H1 (cell line): ENCODE results near the gene ZIC5. TPM values are rescaled to one million over a fixed set of nuclear protein-coding genes. Genes with fewer than 3 reads are reported as not detected.

Experiments
- CTCF ChIA-PET: fragments of 300-600 bp; sonication (Branson Sonifier 250); formaldehyde crosslinking; loops from one replicate; lab custom pipeline; 2021; ENCODE audit not compliant: partially characterized antibody; lab: Charles Lee
- POLR2A ChIA-PET: fragments of 300-600 bp; sonication (Branson Sonifier 250); formaldehyde crosslinking; loops from one replicate; lab custom pipeline; 2021; ENCODE audit warnings: inconsistent platforms; ENCODE audit not compliant: partially characterized antibody; lab: Charles Lee
- DNase-seq, 2 experiments: peaks; one replicate each; pipeline versions ENCODE4 v3.0.0 to v3.0.0-alpha.2; 2010 to 2022; ENCODE audit warnings: low spot score in 2 of 2, low read depth in 1 of 2, mixed read lengths in 1 of 2
- FAIRE-seq: peaks from 2 replicates; lab custom pipeline; 2011; peaks lifted over from hg19 to GRCh38; lab: Jason Lieb, UNC
- H2AFZ ChIP-seq: 2 replicates; pipeline ENCODE4 v1.8.1; 2012; ENCODE audit warnings: low read length, inconsistent platforms
- H2AK5ac ChIP-seq: 2 replicates; pipeline ENCODE4 v1.6.1; 2013; ENCODE audit warnings: low read depth, low read length
- H2BK120ac ChIP-seq: replicated peaks from 2 replicates; pipeline ENCODE3; 2013; ENCODE audit warnings: low read depth, low read length, inconsistent platforms
- H2BK12ac ChIP-seq: 2 replicates; pipeline ENCODE4 v1.6.1; 2013; ENCODE audit warnings: low read depth, low read length
- H2BK15ac ChIP-seq: 2 replicates; pipeline ENCODE4 v1.6.1; 2013; ENCODE audit warnings: low read length
- H2BK20ac ChIP-seq: 2 replicates; pipeline ENCODE4 v1.6.1; 2013; ENCODE audit warnings: low read length
- H2BK5ac ChIP-seq: 2 replicates; pipeline ENCODE4 v1.6.1; 2013; ENCODE audit warnings: low read depth, low read length
- H3K14ac ChIP-seq: 2 replicates; pipeline ENCODE4 v1.6.1; 2013; ENCODE audit warnings: inconsistent platforms; ENCODE audit not compliant: insufficient read length
- H3K18ac ChIP-seq: 2 replicates; pipeline ENCODE4 v1.6.1; 2013; ENCODE audit warnings: low read length; ENCODE audit errors: extremely low read depth
- H3K23ac ChIP-seq: 2 replicates; pipeline ENCODE4 v1.6.1; 2013; ENCODE audit warnings: inconsistent platforms; ENCODE audit not compliant: insufficient read length
- H3K23me2 ChIP-seq: 2 replicates; pipeline ENCODE4 v1.6.1; 2013; ENCODE audit warnings: low read depth, low read length
- H3K27ac ChIP-seq: 2 replicates; pipeline ENCODE4 v1.6.1; 2011; ENCODE audit warnings: low read depth, low read length, inconsistent platforms
- H3K27me3 ChIP-seq, 4 experiments: replicated peaks in 1 of 4; 1 replicate in 1 of 4; 2 replicates in 3 of 4; pipeline versions ENCODE4 v1.6.1 to v1.8.1; 2011 to 2013; ENCODE audit warnings: low read length in 3 of 4, mild to moderate bottlenecking in 3 of 4, inconsistent platforms in 2 of 4, mixed read lengths in 2 of 4, moderate library complexity in 1 of 4; ENCODE audit not compliant: control insufficient read depth in 3 of 4, insufficient read depth in 3 of 4; ENCODE audit errors: extremely low read depth in 1 of 4
- H3K36me3 ChIP-seq, 4 experiments: 2 replicates each; pipeline versions ENCODE4 v1.6.1 to v1.8.1; 2011 to 2013; ENCODE audit warnings: mild to moderate bottlenecking in 4 of 4, low read length in 3 of 4, moderate library complexity in 2 of 4, control low read depth in 1 of 4, inconsistent platforms in 1 of 4; ENCODE audit not compliant: insufficient read depth in 4 of 4, control insufficient read depth in 2 of 4
- H3K4ac ChIP-seq: replicated peaks from 2 replicates; pipeline ENCODE3; 2013; ENCODE audit warnings: low read length, low read depth, mixed read lengths, inconsistent platforms; ENCODE audit not compliant: insufficient read length
- H3K4me1 ChIP-seq, 4 experiments: replicated peaks in 1 of 4; 1 replicate in 1 of 4; 2 replicates in 3 of 4; pipeline versions ENCODE4 v1.6.1 to v1.8.1; 2011 to 2013; ENCODE audit warnings: low read length in 3 of 4, inconsistent platforms in 2 of 4, mixed read lengths in 1 of 4; ENCODE audit not compliant: insufficient read depth in 4 of 4, control insufficient read depth in 3 of 4
- H3K4me2 ChIP-seq, 2 experiments: 2 replicates each; pipeline versions ENCODE4 v1.6.1 to v1.8.1; 2011 to 2013; ENCODE audit warnings: low read depth in 2 of 2, low read length in 2 of 2, control low read depth in 1 of 2, inconsistent platforms in 1 of 2, mild to moderate bottlenecking in 1 of 2; ENCODE audit not compliant: insufficient read depth in 1 of 2
- H3K4me3 ChIP-seq, 4 experiments: fragments of 200-600, 300-600 bp in 1 of 4; sonication (generic), shearing (Covaris generic), sonication (Bioruptor Twin) in 1 of 4; 2 replicates each; pipeline versions ENCODE4 v1.5.1 to v1.8.1; 2011 to 2016; ENCODE audit warnings: low read length in 4 of 4, low read depth in 3 of 4, control low read depth in 2 of 4, inconsistent platforms in 2 of 4, mild to moderate bottlenecking in 2 of 4, mixed read lengths in 1 of 4, moderate library complexity in 1 of 4; ENCODE audit not compliant: insufficient read depth in 2 of 4; ENCODE audit errors: extremely low read depth in 1 of 4
- H3K56ac ChIP-seq: replicated peaks from 2 replicates; pipeline ENCODE3; 2013; ENCODE audit warnings: low read depth, mild to moderate bottlenecking, mixed read lengths, low read length, inconsistent platforms; ENCODE audit not compliant: insufficient read length
- H3K79me1 ChIP-seq: 2 replicates; pipeline ENCODE4 v1.6.1; 2013; ENCODE audit warnings: low read depth, low read length, control low read depth
- H3K79me2 ChIP-seq, 2 experiments: 2 replicates each; pipeline versions ENCODE4 v1.6.1 to v1.8.1; 2012 to 2013; ENCODE audit warnings: low read length in 2 of 2, mild to moderate bottlenecking in 2 of 2, inconsistent platforms in 1 of 2; ENCODE audit not compliant: insufficient read depth in 2 of 2, control insufficient read depth in 1 of 2
- H3K9ac ChIP-seq, 4 experiments: replicated peaks in 1 of 4; 1 replicate in 1 of 4; 2 replicates in 3 of 4; pipeline versions ENCODE4 v1.6.1 to v1.8.1; 2011 to 2013; ENCODE audit warnings: low read depth in 3 of 4, low read length in 3 of 4, control low read depth in 2 of 4, mild to moderate bottlenecking in 2 of 4, moderate library complexity in 2 of 4, inconsistent platforms in 1 of 4; ENCODE audit errors: extremely low read depth in 1 of 4
- H3K9me3 ChIP-seq, 2 experiments: 2 replicates each; pipeline versions ENCODE4 v1.6.1 to v1.8.1; 2012 to 2013; ENCODE audit warnings: mild to moderate bottlenecking in 2 of 2, moderate library complexity in 2 of 2, control low read depth in 1 of 2, inconsistent platforms in 1 of 2, low read depth in 1 of 2, low read length in 1 of 2, mixed read lengths in 1 of 2; ENCODE audit not compliant: insufficient read depth in 2 of 2
- H4K20me1 ChIP-seq, 2 experiments: replicated peaks in 1 of 2; 2 replicates each; pipeline versions ENCODE3 to v1.8.1; 2011 to 2013; ENCODE audit warnings: inconsistent platforms in 2 of 2, low read length in 2 of 2, mild to moderate bottlenecking in 1 of 2; ENCODE audit not compliant: insufficient read depth in 2 of 2, control insufficient read depth in 1 of 2
- H4K5ac ChIP-seq: 2 replicates; pipeline ENCODE4 v1.6.1; 2013; ENCODE audit warnings: low read length, low read depth, mixed read lengths, inconsistent platforms; ENCODE audit not compliant: insufficient read length
- H4K8ac ChIP-seq: 2 replicates; pipeline ENCODE4 v1.8.0; 2013; ENCODE audit warnings: mild to moderate bottlenecking, moderate library complexity, low read length, inconsistent platforms; ENCODE audit not compliant: insufficient read depth; ENCODE audit errors: extremely low read depth
- H4K91ac ChIP-seq: replicated peaks from 2 replicates; pipeline ENCODE3; 2013; ENCODE audit warnings: low read length, mixed read lengths, inconsistent platforms; ENCODE audit not compliant: insufficient read length
- BRCA1 ChIP-seq: IDR thresholded peaks from 2 replicates; pipeline ENCODE4 v1.6.1; 2012; ENCODE audit warnings: low read depth, low read length, improper control_type of control experiment
- HDAC2 ChIP-seq, 2 experiments: fragments of 300-600 bp in 1 of 2; sonication (generic) in 1 of 2; IDR thresholded peaks; 2 replicates each; pipeline ENCODE4 v1.6.1; 2011 to 2012; ENCODE audit warnings: low read depth in 2 of 2, low read length in 2 of 2, mild to moderate bottlenecking in 2 of 2, moderate library complexity in 2 of 2, borderline replicate concordance in 1 of 2, inconsistent platforms in 1 of 2
- HDAC6 ChIP-seq: IDR thresholded peaks from one replicate; pipeline ENCODE4 v1.7.1; 2012; ENCODE audit warnings: low read depth, mild to moderate bottlenecking, inconsistent platforms, low read length, moderate library complexity
- KDM4A ChIP-seq: IDR thresholded peaks from one replicate; pipeline ENCODE4 v1.7.1; 2012; ENCODE audit warnings: low read depth, mild to moderate bottlenecking, moderate library complexity, low read length, inconsistent platforms; ENCODE audit not compliant: severe bottlenecking
- NANOG ChIP-seq: IDR thresholded peaks from 2 replicates; pipeline ENCODE4 v1.6.1; 2011; ENCODE audit warnings: low read length, low read depth, mild to moderate bottlenecking, inconsistent platforms; ENCODE audit not compliant: insufficient read depth, poor library complexity, severe bottlenecking
- POLR2AphosphoS5 ChIP-seq: IDR thresholded peaks from 2 replicates; pipeline ENCODE4 v1.6.1; 2011; ENCODE audit warnings: low read depth, low read length
- SUZ12 ChIP-seq: fragments of 200-600 bp; sonication (generic); IDR thresholded peaks from 2 replicates; pipeline ENCODE4 v1.6.1; 2012; ENCODE audit warnings: mild to moderate bottlenecking, inconsistent platforms, low read length, moderate library complexity, mixed read lengths
- TAF7 ChIP-seq: optimal IDR thresholded peaks from 2 replicates; pipeline ENCODE3; 2011; ENCODE audit warnings: low read depth, mild to moderate bottlenecking, inconsistent platforms, low read length, moderate library complexity, borderline replicate concordance
- WGBS, 2 experiments: shearing (Covaris generic) in 1 of 2; methylation state at CpG; one replicate each; pipeline versions ENCODE4 v1.1.6 to v1.1.7; 2013 to 2015; ENCODE audit warnings: low lambda C conversion rate in 2 of 2, mixed read lengths in 2 of 2, inconsistent platforms in 1 of 2, low coverage in 1 of 2, missing lambda C conversion rate in 1 of 2; ENCODE audit not compliant: insufficient replicate concordance in 2 of 2, insufficient coverage in 1 of 2, insufficient read length in 1 of 2; ENCODE audit errors: extremely low coverage in 1 of 2, missing lambda C conversion rate in 1 of 2; 5-methylcytosine and 5-hydroxymethylcytosine counted together
- long read RNA-seq, 2 experiments: library from RNA in 1 of 2; library from capped mRNA in 1 of 2; stranded (forward); transcript quantifications; one replicate each; pipeline ENCODE4 v2.0.0, GENCODE V29; 2021; ENCODE audit warnings: inconsistent platforms in 1 of 2
- polyA minus RNA-seq, 3 experiments: library from RNA; depleted of rRNA, polyadenylated mRNA; stranded (reverse); fragments of >200 nt; gene quantifications; 1 replicate in 2 of 3; 2 replicates in 1 of 3; pipeline ENCODE4 v1.2.3, GENCODE V29; 2011
- polyA plus RNA-seq, 7 experiments: library from polyadenylated mRNA; depleted of rRNA in 3 of 7; stranded (reverse) in 5 of 7; unstranded in 2 of 7; fragments of >200 nt in 5 of 7; fragments of 200-250 nt in 2 of 7; gene quantifications; 1 replicate in 5 of 7; 2 replicates in 1 of 7; 4 replicates in 1 of 7; pipeline versions ENCODE4 v1.2.1 to v1.2.3, GENCODE V29; 2011 to 2013; ENCODE audit warnings: missing spikeins in 2 of 7, mixed read lengths in 2 of 7
- total RNA-seq: library from RNA; stranded (reverse); fragmentation: NEBNext Ultra II Directional; extraction: Animal tissue kit (Norgen Biotek cat#: 25700); gene quantifications from 2 replicates; pipeline ENCODE4 v1.2.1, GENCODE V29; 2021

ZIC5 gene
- total RNA-seq (51.0 and 52.7 TPM in 2 replicates), polyA plus RNA-seq (2011; rRNA removed) (14.2 and 14.8 TPM in 2 replicates), polyA minus RNA-seq (2011; rRNA and poly(A)+ RNA removed) (16.6 and 20.0 TPM in 2 replicates)
- 13.2 TPM for polyA plus RNA-seq (2011; cell fraction: cytosol; rRNA removed)
- 22.7 TPM for polyA plus RNA-seq (2011; cell fraction: nucleus; rRNA removed)
- polyA plus RNA-seq (2012, experiment 1 of 2), result 16.2 to 29.3 TPM (median 20.3 TPM) in 4 replicates
- polyA plus RNA-seq (2012, experiment 2 of 2), result 15.1 TPM
- 31.4 TPM for polyA plus RNA-seq (2013, experiment 1 of 2)
- 28.2 TPM for polyA plus RNA-seq (2013, experiment 2 of 2)
- 22.3 TPM for polyA minus RNA-seq (2011; cell fraction: cytosol; rRNA and poly(A)+ RNA removed)
- 42.4 TPM for polyA minus RNA-seq (2011; cell fraction: nucleus; rRNA and poly(A)+ RNA removed)
- long read RNA-seq, experiment 1, full-length matches to known transcripts, result 12 of 39 reads
- long read RNA-seq, experiment 1, partial matches to known transcripts, result 0 of 39 reads
- long read RNA-seq, experiment 1, other reads (novel, unspliced or antisense), result 27 of 39 reads
- long read RNA-seq, experiment 2, partial matches to known transcripts, result 0 of 6 reads
- long read RNA-seq, experiment 2, other reads (novel, unspliced or antisense), result 6 of 6 reads

- FAIRE-seq (peak; percentile 13), DNase-seq (peak; percentile 84 to 93)
- CTCF ChIA-PET, result no interaction called here
- Histone ChIP-seq H3K14ac (no peak within 1 kb of the TSS), H3K18ac (peak within 1 kb of the TSS; percentile 98), H3K23me2 (peaks cover 24% of the 10 kb centered on the region), H4K20me1 (peaks cover 9 to 13% of the 10 kb centered on the region in 2 experiments), H3K4ac (peak within 1 kb of the TSS; percentile 59), H2BK20ac (no peak within 1 kb of the TSS; the same call in 1 of the 2 replicates), H3K4me3 (peak within 1 kb of the TSS; percentile 56 to 96 (median 76)), H3K56ac (peak within 1 kb of the TSS; percentile 83), H2AK5ac (0 out of 2 replicates have a peak within 1 kb of the TSS, but pooled peaks have one; percentile 93), H3K79me1 (0 out of 2 replicates have a peak, but pooled peaks cover 3% of the 10 kb centered on the region), H3K27ac (peak within 1 kb of the TSS; percentile 46; the same call in 1 of the 2 replicates), H3K9ac (peak within 1 kb of the TSS; percentile 29 to 83 (median 58); a peak in 5 of 7 replicates), H4K8ac (peak within 1 kb of the TSS; percentile 72), H3K4me1 (peaks cover 0 to 29% (median 20%) of the 10 kb centered on the region in 4 experiments; a peak in 6 of 7 replicates), H2BK15ac (no peak within 1 kb of the TSS), H3K4me2 (peak within 1 kb of the TSS; percentile 81 to 82), H3K9me3 (no peaks in the 10 kb centered on the region), H3K27me3 (peaks cover 0 to 7% (median 0%) of the 10 kb centered on the region in 4 experiments; a peak in 2 of 7 replicates), H2AFZ (no peak within 1 kb of the TSS), H3K23ac (no peak within 1 kb of the TSS), H3K36me3 (peaks cover 2 to 29% (median 16%) of the 10 kb centered on the region in 4 experiments; a peak in 7 of 8 replicates), H3K79me2 (peaks cover 15 to 47% of the 10 kb centered on the region in 2 experiments), H2BK120ac (no peak within 1 kb of the TSS), H4K5ac (peak within 1 kb of the TSS; percentile 88), H2BK12ac (peak within 1 kb of the TSS; percentile 50; the same call in 1 of the 2 replicates), H4K91ac (peak within 1 kb of the TSS; percentile 91), H2BK5ac (peak within 1 kb of the TSS; percentile 81)
- POLR2A ChIA-PET, result interaction anchor here (1.2 to 3.0 kb wide), 5 partner anchors 12 to 373 kb away, joined by 3 to 98 read pairs (median 19); partner anchors contain the start of gene ZIC2
- 2% methylated on average over 41 of the region's 41 CpGs; no CpG with 5 or more reads in 1 of the 2 experiments for WGBS, 2 experiments
- TF ChIP-seq TAF7, result peak; percentile 17
- TF ChIP-seq BRCA1, result no peak
- TF ChIP-seq SUZ12, result peak; percentile 46; the same call in 1 of the 2 replicates
- TF ChIP-seq HDAC2 (IDR thresholded peaks at IDR 0.05; ENCODE audit: borderline replicate concordance in 1 of 2, low read depth in 2 of 2, low read length in 2 of 2), result peak in 1 of 2 experiments; percentile 72; a peak in 1 of 4 replicates
- TF ChIP-seq HDAC6, result no peak
- TF ChIP-seq NANOG, result no peak
- no peak for TF ChIP-seq KDM4A
- TF ChIP-seq POLR2AphosphoS5, result no peak
These were observed at the start of gene ZIC5 for GRCh38 chr13:99971576-99972189. Gene ZIC5, minus strand, starts transcription at chr13:99971767. Its CDS starts 164 bp downstream, at chr13:99971603.
